ENCODE results near the gene PTH2R. TPM values are rescaled to one million over a fixed set of nuclear protein-coding genes. Genes with fewer than 3 reads are reported as not detected.
A peak's percentile ranks its signal among the peaks of the same experiment; 100 is the strongest.

PTH2R gene
- total and polyA plus RNA-seq, 9 of the 15 experiments (the other 6 are each of a cell fraction or from before 2014, with no cell fraction given): 2.7 to 8.8 (median 4.2) TPM

DNA sequence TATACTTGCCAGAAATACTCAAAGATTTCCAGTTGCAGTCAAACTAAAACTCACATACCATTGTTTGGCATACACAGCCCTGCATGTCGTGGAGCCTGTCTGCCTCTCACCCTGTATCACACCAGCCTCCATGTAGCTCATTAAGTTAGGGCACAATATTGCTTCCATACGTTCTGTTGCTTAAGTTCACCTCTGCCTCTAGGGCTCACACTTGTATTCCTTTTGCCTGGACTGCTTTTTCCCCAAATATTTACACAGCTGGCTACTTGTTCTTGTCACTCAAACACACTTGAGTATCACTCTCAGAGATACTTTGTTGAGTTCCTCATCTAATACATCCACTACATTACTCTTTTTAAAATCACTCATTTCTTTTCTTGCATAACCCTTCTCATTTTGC lies 83.1 kb downstream of the PTH2R start (continued):
- TF ChIP-seq, protein P1, sequence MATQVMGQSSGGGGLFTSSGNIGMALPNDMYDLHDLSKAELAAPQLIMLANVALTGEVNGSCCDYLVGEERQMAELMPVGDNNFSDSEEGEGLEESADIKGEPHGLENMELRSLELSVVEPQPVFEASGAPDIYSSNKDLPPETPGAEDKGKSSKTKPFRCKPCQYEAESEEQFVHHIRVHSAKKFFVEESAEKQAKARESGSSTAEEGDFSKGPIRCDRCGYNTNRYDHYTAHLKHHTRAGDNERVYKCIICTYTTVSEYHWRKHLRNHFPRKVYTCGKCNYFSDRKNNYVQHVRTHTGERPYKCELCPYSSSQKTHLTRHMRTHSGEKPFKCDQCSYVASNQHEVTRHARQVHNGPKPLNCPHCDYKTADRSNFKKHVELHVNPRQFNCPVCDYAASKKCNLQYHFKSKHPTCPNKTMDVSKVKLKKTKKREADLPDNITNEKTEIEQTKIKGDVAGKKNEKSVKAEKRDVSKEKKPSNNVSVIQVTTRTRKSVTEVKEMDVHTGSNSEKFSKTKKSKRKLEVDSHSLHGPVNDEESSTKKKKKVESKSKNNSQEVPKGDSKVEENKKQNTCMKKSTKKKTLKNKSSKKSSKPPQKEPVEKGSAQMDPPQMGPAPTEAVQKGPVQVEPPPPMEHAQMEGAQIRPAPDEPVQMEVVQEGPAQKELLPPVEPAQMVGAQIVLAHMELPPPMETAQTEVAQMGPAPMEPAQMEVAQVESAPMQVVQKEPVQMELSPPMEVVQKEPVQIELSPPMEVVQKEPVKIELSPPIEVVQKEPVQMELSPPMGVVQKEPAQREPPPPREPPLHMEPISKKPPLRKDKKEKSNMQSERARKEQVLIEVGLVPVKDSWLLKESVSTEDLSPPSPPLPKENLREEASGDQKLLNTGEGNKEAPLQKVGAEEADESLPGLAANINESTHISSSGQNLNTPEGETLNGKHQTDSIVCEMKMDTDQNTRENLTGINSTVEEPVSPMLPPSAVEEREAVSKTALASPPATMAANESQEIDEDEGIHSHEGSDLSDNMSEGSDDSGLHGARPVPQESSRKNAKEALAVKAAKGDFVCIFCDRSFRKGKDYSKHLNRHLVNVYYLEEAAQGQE (IDR thresholded peaks at IDR 0.05; ENCODE audit: borderline replicate concordance): peak; percentile 30; the same call in 1 of the 2 replicates
- TF ChIP-seq, protein P1 (CRISPR knock-in tag; IDR thresholded peaks at IDR 0.05; ENCODE audit: low read depth): no peak
- TF ChIP-seq, protein P2, sequence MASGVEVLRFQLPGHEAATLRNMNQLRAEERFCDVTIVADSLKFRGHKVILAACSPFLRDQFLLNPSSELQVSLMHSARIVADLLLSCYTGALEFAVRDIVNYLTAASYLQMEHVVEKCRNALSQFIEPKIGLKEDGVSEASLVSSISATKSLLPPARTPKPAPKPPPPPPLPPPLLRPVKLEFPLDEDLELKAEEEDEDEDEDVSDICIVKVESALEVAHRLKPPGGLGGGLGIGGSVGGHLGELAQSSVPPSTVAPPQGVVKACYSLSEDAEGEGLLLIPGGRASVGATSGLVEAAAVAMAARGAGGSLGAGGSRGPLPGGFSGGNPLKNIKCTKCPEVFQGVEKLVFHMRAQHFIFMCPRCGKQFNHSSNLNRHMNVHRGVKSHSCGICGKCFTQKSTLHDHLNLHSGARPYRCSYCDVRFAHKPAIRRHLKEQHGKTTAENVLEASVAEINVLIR (CRISPR knock-in tag; IDR thresholded peaks at IDR 0.05): no peak
- TF ChIP-seq RAD21 (CRISPR knock-in tag; conservative IDR thresholded peaks at IDR 0.05 in 1 of 2, IDR thresholded peaks at IDR 0.05 in 1 of 2): peak in 1 of 2 experiments; percentile 44; a peak in 2 of 4 replicates
- TF ChIP-seq, protein P3, sequence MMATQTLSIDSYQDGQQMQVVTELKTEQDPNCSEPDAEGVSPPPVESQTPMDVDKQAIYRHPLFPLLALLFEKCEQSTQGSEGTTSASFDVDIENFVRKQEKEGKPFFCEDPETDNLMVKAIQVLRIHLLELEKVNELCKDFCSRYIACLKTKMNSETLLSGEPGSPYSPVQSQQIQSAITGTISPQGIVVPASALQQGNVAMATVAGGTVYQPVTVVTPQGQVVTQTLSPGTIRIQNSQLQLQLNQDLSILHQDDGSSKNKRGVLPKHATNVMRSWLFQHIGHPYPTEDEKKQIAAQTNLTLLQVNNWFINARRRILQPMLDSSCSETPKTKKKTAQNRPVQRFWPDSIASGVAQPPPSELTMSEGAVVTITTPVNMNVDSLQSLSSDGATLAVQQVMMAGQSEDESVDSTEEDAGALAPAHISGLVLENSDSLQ (IDR thresholded peaks at IDR 0.05): peak; percentile 93
